IMR-90 (cell line): ENCODE data around the gene TANGO6. TPM values are rescaled to one million over a fixed set of nuclear protein-coding genes. Genes with fewer than 3 reads are reported as not detected.

Experiments
- ATAC-seq: fragments of 200-7000 bp; cut with Tn5 transposase; 2 replicates; pipeline ENCODE4 v1.9.1; 2020; ENCODE audit warnings: low read depth, mild to moderate bottlenecking, moderate library complexity
- BruUV-seq: library from RNA; stranded (reverse); fragments of 400-500 nt; replicated peaks from 2 replicates; lab custom pipeline; 2021; lab: Mats Ljungman, UMichigan
- CTCF ChIA-PET: fragments of 300-600 bp; formaldehyde crosslinking; extraction: SDS; loops from one replicate; lab custom pipeline; 2021; ENCODE audit warnings: antibody characterized with exemption; lab: Yijun Ruan, JAX
- POLR2A ChIA-PET: fragments of 300-600 bp; sonication (Branson Sonifier 250); formaldehyde crosslinking; loops from one replicate; lab custom pipeline; 2022; ENCODE audit warnings: antibody characterized with exemption; ENCODE audit not compliant: unreplicated experiment; lab: Charles Lee
- DNase-seq: peaks from one replicate; pipeline ENCODE4 v3.0.0; 2013
- H2AFZ ChIP-seq: replicated peaks from 2 replicates; pipeline ENCODE3; 2013; ENCODE audit warnings: low read length, mild to moderate bottlenecking; ENCODE audit not compliant: poor library complexity
- H2AK5ac ChIP-seq: 2 replicates; pipeline ENCODE4 v1.6.1; 2013; ENCODE audit warnings: low read depth, low read length, inconsistent platforms
- H2AK9ac ChIP-seq: replicated peaks from 2 replicates; pipeline ENCODE3; 2013; ENCODE audit warnings: mild to moderate bottlenecking, low read depth, low read length, moderate library complexity; ENCODE audit not compliant: poor library complexity
- H2BK120ac ChIP-seq: 2 replicates; pipeline ENCODE4 v1.6.1; 2013; ENCODE audit warnings: low read depth, low read length, inconsistent platforms
- H2BK15ac ChIP-seq: 3 replicates; pipeline ENCODE4 v1.6.1; 2013; ENCODE audit warnings: low read depth, low read length, inconsistent platforms
- H2BK20ac ChIP-seq: 2 replicates; pipeline ENCODE4 v1.6.1; 2013; ENCODE audit warnings: low read depth, mild to moderate bottlenecking, inconsistent platforms, low read length, moderate library complexity
- H2BK5ac ChIP-seq: 2 replicates; pipeline ENCODE4 v1.6.1; 2013; ENCODE audit warnings: mild to moderate bottlenecking, low read depth, low read length, inconsistent platforms; ENCODE audit not compliant: poor library complexity, severe bottlenecking
- H3K14ac ChIP-seq: replicated peaks from 2 replicates; pipeline ENCODE4 v1.6.1; 2013; ENCODE audit warnings: low read depth, low read length, inconsistent platforms
- H3K18ac ChIP-seq: 2 replicates; pipeline ENCODE4 v1.6.1; 2013; ENCODE audit warnings: low read depth, low read length, control low read depth
- H3K23ac ChIP-seq: 2 replicates; pipeline ENCODE4 v1.6.1; 2013; ENCODE audit warnings: low read depth, low read length, inconsistent platforms
- H3K27ac ChIP-seq: 2 replicates; pipeline ENCODE4 v1.5.1; 2013; ENCODE audit warnings: mild to moderate bottlenecking, control low read depth, low read length; ENCODE audit not compliant: insufficient read depth
- H3K27me3 ChIP-seq: 2 replicates; pipeline ENCODE4 v1.6.1; 2013; ENCODE audit warnings: low read length; ENCODE audit not compliant: control insufficient read depth, insufficient read depth
- H3K36me3 ChIP-seq: 2 replicates; pipeline ENCODE4 v1.6.1; 2013; ENCODE audit warnings: low read length, mixed read lengths; ENCODE audit not compliant: control insufficient read depth, insufficient read depth
- H3K4ac ChIP-seq: 2 replicates; pipeline ENCODE4 v1.6.1; 2013; ENCODE audit warnings: low read depth, low read length, inconsistent platforms
- H3K4me1 ChIP-seq: 2 replicates; pipeline ENCODE4 v1.6.1; 2013; ENCODE audit warnings: low read length, mixed read lengths; ENCODE audit not compliant: control insufficient read depth, insufficient read depth
- H3K4me2 ChIP-seq: 2 replicates; pipeline ENCODE4 v1.6.1; 2013; ENCODE audit warnings: low read depth, mild to moderate bottlenecking, control low read depth, low read length, moderate library complexity
- H3K4me3 ChIP-seq: 2 replicates; pipeline ENCODE4 v1.5.1; 2013; ENCODE audit warnings: low read depth, mild to moderate bottlenecking, control low read depth, low read length, moderate library complexity; ENCODE audit not compliant: insufficient read depth
- H3K56ac ChIP-seq: 2 replicates; pipeline ENCODE4 v1.6.1; 2013; ENCODE audit warnings: low read length, inconsistent platforms; ENCODE audit not compliant: insufficient read depth; ENCODE audit errors: extremely low read depth
- H3K79me1 ChIP-seq, 2 experiments: 2 replicates each; pipeline ENCODE4 v1.6.1; 2013; ENCODE audit warnings: low read length in 2 of 2, inconsistent platforms in 1 of 2, low read depth in 1 of 2
- H3K9ac ChIP-seq: 2 replicates; pipeline ENCODE4 v1.6.1; 2013; ENCODE audit warnings: low read depth, low read length, control low read depth
- H3K9me1 ChIP-seq: 2 replicates; pipeline ENCODE4 v1.6.1; 2013; ENCODE audit warnings: low read length, inconsistent platforms; ENCODE audit not compliant: insufficient read depth
- H3K9me3 ChIP-seq: 2 replicates; pipeline ENCODE4 v1.6.1; 2013; ENCODE audit warnings: low read length; ENCODE audit not compliant: control insufficient read depth, insufficient read depth
- H4K20me1 ChIP-seq: 2 replicates; pipeline ENCODE4 v1.6.1; 2013; ENCODE audit warnings: low read length, inconsistent platforms; ENCODE audit not compliant: insufficient read depth
- H4K5ac ChIP-seq: 2 replicates; pipeline ENCODE4 v1.6.1; 2013; ENCODE audit warnings: mild to moderate bottlenecking, low read depth, low read length, control low read depth
- H4K8ac ChIP-seq, 2 experiments: 2 replicates each; pipeline ENCODE4 v1.6.1; 2013; ENCODE audit warnings: low read depth in 2 of 2, low read length in 2 of 2, control low read depth in 1 of 2, inconsistent platforms in 1 of 2
- H4K91ac ChIP-seq: 2 replicates; pipeline ENCODE4 v1.6.1; 2013; ENCODE audit warnings: low read depth, low read length, inconsistent platforms; ENCODE audit not compliant: insufficient read depth
- BHLHE40 ChIP-seq: fragments of 150-350 bp; IDR thresholded peaks from 2 replicates; pipeline ENCODE4 v1.6.1; 2016; ENCODE audit warnings: mild to moderate bottlenecking, low read depth, low read length
- ELK1 ChIP-seq: fragments of 150-350 bp; IDR thresholded peaks from 2 replicates; pipeline ENCODE4 v1.6.1; 2016; ENCODE audit warnings: low read depth, mild to moderate bottlenecking, low read length, moderate library complexity, borderline replicate concordance
- MXI1 ChIP-seq: IDR thresholded peaks from 2 replicates; pipeline ENCODE4 v1.6.1; 2012; ENCODE audit warnings: low read depth, mild to moderate bottlenecking, low read length, moderate library complexity, borderline replicate concordance
- WGBS, 2 experiments: methylation state at CpG; one replicate each; pipeline versions ENCODE4 v1.1.5 to v1.1.7; 2013; ENCODE audit warnings: missing lambda C conversion rate in 2 of 2; ENCODE audit not compliant: insufficient read length in 1 of 2; ENCODE audit errors: extremely low coverage in 2 of 2; 5-methylcytosine and 5-hydroxymethylcytosine counted together
- dilution Hi-C: fragments of 300-500 bp; cut with HindIII; formaldehyde crosslinking; loops from one replicate; pipeline ENCODE4 v1.14.3; 2018; ENCODE audit warnings: low sequenced_read_pairs; ENCODE audit not compliant: unreplicated experiment
- in situ Hi-C: fragments of 300-500 bp; cut with MboI; formaldehyde crosslinking; loops from 3 replicates; pipeline ENCODE4 v1.14.3; 2019; ENCODE audit warnings: low sequenced_read_pairs, inconsistent platforms, mixed read lengths
- intact Hi-C: fragments of 100-400 bp; cut with micrococcal nuclease; formaldehyde crosslinking; loops from 2 replicates; pipeline ENCODE4 v1.10.0; 2022
- polyA plus RNA-seq, 3 experiments: library from polyadenylated mRNA; depleted of rRNA; stranded (reverse); fragments of >200 nt; gene quantifications; 2 replicates each; pipeline ENCODE4 v1.2.3, GENCODE V29; 2012; ENCODE audit warnings: low replicate concordance in 1 of 3
- total RNA-seq: library from RNA; depleted of rRNA; stranded (reverse); fragments of >200 nt; gene quantifications from 2 replicates; pipeline ENCODE4 v1.2.3, GENCODE V29; 2012

TANGO6 gene
- total and polyA plus RNA-seq, 2 of the 4 experiments (the other 2 are of a cell fraction) = 6.7 to 22.4 TPM

- Histone ChIP-seq H2BK5ac (no peak overlapping the region), H3K36me3 (no peaks in the 10 kb centered on the region), H3K4me3 (no peak overlapping the region), H3K79me1 (no peaks in the 10 kb centered on the region), H3K56ac (no peak overlapping the region), H3K4me1 (no peaks in the 10 kb centered on the region), H3K27me3 (no peaks in the 10 kb centered on the region), H3K9ac (no peak overlapping the region), H4K20me1 (no peaks in the 10 kb centered on the region), H3K14ac (no peak overlapping the region), H2BK120ac (no peak overlapping the region), H2BK20ac (no peak overlapping the region), H3K23ac (no peak overlapping the region), H2AK5ac (no peak overlapping the region), H4K8ac (no peak overlapping the region), H3K18ac (no peak overlapping the region), H3K9me3 (no peaks in the 10 kb centered on the region), H4K91ac (no peak overlapping the region), H3K4ac (no peak overlapping the region), H3K9me1 (0 out of 2 replicates have a peak, but pooled peaks cover 4% of the 10 kb centered on the region), H2AFZ (no peak overlapping the region), H3K4me2 (no peak overlapping the region), H3K27ac (no peak overlapping the region), H4K5ac (no peak overlapping the region), H2BK15ac (no peak overlapping the region), H2AK9ac (no peak overlapping the region)
- TF ChIP-seq MXI1 = no peak
- no peak for TF ChIP-seq BHLHE40
- no peak for TF ChIP-seq ELK1
- dilution Hi-C loops = no loop called here
- DNase-seq = no peak
- no TSS peak for BruUV-seq
- ChIA-PET POLR2A (no interaction called here), CTCF (no interaction called here)
- in situ Hi-C loops = no loop called here
- intact Hi-C loops = no loop called here
- 100% methylated on average over 1 of the region's 2 CpGs; no CpG with 5 or more reads in 1 of the 2 experiments for WGBS, 2 experiments
- no peak for ATAC-seq
Observed at GRCh38 chr16:68892898-68893297, 49.6 kb downstream of the TANGO6 start.
